ENCODE data around the gene EIF4G3.
A peak's percentile ranks its signal among the peaks of the same experiment; 100 is the strongest.
"Not testable (repeated sequence)": the region's sequence is repeated elsewhere in the genome, so short reads cannot be mapped to it uniquely, and the experiment has no call there.

Gene EIF4G3

DNA sequence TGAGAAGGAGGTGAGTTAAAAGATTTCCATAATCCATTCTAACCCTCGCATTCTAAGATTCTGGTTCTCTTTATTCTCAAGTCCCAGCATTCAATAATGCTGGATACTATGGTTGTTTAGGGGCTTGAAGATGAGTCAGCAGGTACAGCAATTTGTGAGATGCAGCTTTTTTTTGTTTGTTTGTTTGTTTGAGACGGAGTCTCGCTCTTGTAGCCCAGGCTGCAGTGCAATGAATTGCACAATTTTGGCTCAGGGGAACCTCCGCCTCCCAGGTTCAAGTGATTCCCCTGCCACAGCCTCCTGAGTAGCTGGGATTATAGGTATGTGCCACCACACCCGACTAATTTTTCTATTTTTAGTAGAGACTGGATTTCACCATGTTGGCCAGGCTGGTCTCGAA is 23.3 kb downstream of the EIF4G3 start:
- DNase-seq (ENCODE audit: low read depth) = no peak

DNA sequence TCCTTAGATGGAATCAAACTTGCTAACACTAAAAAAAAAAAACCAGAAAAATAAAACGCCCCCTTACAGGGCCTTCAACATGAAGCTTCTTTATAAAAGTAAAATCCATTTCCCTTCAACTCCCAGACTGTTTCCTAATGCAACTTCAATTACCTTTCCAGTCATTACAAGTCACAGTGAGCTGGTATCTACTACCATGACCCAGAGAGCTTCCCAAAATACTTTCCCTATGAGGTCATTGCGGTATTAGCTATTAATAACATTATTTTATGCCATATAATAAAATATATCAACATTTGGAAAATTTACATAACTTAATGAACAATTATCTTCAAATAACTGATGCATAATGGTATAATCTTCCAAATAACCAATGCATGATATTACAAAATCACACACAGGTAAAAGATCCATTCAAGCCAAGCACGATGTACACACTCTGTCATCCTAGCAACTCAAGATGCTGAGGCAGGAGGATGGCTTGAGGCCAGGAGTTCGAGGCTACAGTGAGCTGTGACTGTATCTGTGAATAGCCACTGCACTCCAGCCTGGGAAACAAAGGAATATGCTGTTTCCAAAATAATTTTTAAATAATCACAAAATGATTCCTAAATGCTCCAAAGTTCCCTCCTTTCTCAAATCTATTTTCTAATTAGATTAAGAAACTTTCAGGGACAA is 24.1 kb downstream of the EIF4G3 start:
- no peak for DNase-seq (ENCODE audit: low read depth)

DNA sequence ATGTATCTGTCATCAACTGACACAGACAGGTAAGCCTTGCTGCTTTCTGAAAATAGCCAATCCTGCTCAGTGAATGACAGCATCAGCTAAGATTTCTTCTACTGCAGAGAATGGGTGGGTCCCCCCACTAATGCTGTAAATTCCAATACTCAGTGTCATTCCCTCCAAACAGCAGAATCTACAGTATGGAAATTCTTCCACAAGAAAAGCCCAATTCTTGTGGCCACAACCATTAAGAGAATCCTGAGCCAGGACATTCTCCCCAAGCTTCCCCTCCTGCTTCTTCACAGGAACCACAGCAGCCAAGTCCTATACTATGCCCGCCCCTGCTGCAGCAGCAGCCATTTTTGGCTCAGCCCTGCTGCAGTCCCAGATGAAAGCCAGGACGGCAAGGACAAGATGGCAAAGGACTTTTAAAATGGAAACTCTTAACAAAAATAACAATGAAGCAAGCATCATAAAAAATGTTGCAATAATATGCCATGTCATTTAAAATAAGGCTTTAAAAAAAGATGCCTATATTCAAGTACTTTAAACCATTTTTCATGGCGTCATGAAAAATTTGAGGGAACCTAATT is 26.8 kb downstream of the EIF4G3 start:
- DNase-seq (ENCODE audit: low read depth) = peak; percentile 89

DNA sequence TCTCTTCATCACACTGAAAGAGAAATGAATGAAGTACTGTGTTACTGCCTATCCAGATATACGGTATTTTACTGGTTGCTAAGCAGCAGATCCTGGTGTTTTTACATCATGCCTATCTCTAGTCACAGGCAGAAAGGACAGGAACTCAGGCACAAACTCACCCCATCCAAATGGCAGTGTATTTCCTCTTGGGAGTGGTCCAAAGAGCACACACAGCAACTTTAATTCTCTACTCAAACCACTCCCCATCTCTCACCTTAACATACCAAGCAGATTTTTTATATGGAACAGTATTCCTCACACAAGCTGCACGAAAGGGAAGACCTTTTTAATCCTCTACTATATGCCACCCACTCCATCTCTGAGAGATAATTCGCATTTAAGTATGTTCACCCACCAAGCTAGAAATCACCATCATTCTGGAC is 27.3 kb downstream of the EIF4G3 start:
- no peak for DNase-seq (ENCODE audit: low read depth)

DNA sequence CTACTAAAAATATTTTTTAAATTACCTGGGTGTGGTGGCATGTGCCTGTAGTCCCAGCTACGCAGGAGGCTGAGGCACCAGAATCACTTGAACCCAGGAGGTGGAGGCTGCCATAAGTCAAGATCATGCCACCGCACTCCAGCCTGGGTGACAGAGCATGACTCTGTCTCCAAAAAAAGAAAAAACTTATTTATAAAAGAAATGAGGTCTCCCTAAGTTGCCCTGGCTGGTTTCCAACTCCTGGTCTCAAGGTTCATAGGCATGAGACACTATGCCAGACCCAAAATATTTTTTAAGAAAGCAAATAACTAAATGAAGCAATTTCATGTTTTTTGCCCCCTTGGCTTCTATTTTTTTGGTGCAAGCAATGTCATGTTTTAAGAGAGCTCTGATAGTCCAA is 32.9 kb downstream of the EIF4G3 start:
- DNase-seq (ENCODE audit: low read depth) = no peak

DNA sequence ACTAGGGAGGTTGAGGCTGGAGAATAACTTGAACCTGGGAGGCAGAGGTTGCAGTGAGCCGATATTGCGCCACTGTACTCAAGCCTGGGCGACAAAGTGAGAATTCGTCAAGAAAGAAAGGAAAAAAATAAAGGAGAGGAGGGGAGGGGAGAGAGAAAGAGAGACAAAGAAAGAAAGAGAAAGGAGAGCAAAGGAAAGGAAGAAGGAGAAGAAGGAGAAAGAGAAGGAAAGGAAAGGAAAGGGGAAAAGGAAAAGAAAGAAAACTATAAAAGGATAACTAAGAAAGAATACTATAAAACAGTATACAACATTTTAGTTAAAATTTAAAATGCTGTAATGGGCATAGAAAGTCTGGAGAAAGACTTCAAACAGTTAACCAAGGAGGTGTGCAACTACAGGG is 33.6 kb downstream of the EIF4G3 start:
- no peak for DNase-seq (ENCODE audit: low read depth)

DNA sequence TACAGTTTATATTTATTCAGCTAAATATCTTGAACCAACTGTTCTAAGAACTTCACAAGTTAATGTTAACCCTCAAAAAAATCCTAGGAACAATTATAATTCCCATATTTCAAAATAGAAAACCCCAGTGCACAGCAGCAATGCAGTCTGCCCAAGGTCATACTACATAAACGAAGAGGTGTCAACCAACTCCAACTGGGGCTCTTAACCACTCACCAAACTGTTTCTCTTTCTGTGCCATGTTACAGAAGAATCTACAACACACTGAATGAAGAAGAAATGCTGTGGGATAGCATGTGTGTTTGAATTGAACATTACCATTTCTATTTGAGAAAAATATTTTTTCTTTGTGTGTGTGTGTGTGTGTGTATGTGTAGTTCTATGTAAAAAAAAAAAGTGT is 35.7 kb downstream of the EIF4G3 start:
- DNase-seq (ENCODE audit: low read depth) = no peak

DNA sequence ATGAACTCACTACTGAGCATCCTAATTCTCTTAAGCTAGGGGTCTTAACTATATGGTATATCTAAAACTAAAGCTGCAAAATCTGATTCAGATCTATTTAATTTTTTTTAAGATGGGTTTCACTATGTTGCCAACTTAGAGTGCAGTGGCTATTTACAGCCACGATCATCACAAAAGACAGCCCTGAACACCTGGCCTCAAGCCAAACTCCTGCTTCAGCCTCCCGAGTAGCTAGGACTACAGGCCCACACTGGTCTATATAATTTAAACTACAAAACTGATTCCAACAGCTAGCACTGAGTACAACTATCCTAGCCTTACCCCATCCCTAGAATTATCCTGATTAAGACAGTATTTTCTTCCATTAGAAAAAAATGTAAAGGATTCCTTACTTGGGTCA is 37.1 kb downstream of the EIF4G3 start:
- no peak for DNase-seq (ENCODE audit: low read depth)

GRCh38 chr1:21136344-21136743 is 40.4 kb downstream of the EIF4G3 start:
- not testable (repeated sequence) for DNase-seq (ENCODE audit: low read depth)

GRCh38 chr1:21131200-21131599 is 45.5 kb downstream of the EIF4G3 start:
- DNase-seq (ENCODE audit: low read depth) = no peak

DNA sequence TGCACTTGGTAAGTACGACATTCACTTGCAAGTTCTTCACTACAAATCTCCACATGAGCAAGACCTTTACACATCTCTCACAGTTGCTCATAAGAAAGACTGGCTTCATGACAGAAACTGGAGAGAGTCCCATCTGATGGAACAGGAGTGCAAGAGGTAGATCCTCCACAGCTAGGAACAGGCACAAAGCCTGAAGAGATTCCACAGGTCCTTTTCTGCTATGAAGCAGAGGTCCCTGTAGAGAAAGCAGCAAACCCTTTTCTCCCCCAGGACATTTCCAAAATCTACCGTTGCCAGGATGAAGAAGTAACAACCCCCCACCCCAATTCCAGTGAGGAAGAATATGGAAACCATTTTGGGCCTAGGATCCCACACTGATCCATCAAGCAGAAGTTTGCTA is 47.3 kb downstream of the EIF4G3 start:
- no peak for DNase-seq (ENCODE audit: low read depth)

GRCh38 chr1:21126324-21126723 is 50.4 kb downstream of the EIF4G3 start:
- no peak for DNase-seq (ENCODE audit: low read depth)

DNA sequence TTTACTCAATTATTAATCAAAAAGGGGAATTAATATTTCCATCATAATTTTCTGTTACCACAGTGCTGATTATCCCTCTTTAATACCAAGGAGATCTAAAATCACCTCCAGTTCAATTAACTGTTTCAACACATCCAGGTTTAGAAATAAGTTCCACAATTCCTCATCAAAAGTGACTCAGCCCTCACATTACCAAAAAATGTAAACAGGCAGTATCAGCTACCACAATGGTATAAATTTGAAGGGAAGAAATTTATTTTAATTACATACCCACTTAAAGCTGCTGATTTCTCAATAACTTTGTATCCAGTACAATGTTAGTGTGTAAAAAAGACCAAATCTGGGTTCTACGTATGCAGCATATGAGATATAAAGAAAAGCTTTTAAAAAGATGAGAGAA is 51.9 kb downstream of the EIF4G3 start:
- peak; percentile 42 for DNase-seq (ENCODE audit: low read depth)

DNA sequence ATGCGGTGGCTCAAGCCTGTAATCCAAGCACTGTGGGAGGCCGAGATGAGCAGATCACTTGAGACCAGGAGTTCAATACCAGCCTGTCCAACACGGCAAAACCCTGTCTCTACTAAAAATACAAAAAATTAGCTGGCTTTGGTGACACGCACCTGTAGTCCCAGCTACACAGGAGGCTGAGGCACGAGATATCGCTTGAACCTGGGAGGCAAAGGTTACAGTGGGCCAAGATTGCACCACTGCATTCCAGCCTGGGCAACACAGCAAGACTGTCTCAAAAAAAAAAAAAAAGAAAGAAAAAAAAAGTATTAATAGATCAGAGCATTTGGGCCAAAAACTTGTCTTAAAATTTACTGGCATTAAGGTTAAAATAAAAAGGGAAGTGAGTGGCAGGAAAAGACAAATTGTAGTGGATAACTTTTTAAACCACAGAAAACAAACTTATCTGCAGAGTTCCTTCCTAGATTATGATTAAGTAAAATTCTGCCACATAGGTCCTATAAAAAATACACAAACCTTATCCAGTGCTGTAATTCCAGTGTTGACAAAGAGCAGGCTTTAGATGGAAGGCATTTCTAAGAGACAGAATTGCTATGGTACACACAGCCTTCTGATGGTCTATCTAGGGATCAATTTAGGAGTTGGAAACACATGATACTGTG is 53.3 kb downstream of the EIF4G3 start:
- no peak for DNase-seq (ENCODE audit: low read depth)

- no peak for DNase-seq (ENCODE audit: low read depth)
Observed at GRCh38 chr1:21121764-21122471, 54.8 kb downstream of the EIF4G3 start.

- no peak for DNase-seq (ENCODE audit: low read depth)
Observed at GRCh38 chr1:21118167-21118566, 58.5 kb downstream of the EIF4G3 start.

DNA sequence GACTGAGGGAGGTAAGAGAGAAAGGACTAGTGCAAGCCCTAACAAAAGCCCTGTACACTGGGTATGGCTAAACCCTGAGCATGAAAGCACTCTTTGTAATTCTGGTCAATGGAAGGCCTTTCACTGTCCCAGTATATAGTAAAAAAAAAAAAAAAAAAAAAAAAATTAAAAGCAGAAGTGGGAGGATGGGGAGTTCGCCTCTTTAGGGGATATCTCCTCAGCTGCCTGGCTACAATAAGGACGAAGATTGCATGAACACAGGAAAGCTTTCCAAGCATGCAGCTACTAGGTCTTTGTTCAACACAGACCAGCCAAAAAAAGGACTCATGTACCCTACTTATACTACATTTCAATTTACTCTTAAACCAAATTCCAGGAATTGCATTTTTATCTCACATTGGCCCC is 59.1 kb downstream of the EIF4G3 start:
- DNase-seq (ENCODE audit: low read depth) = no peak

- no peak for DNase-seq (ENCODE audit: low read depth)
Observed at GRCh38 chr1:21117159-21117558, 59.5 kb downstream of the EIF4G3 start.

- no peak for DNase-seq (ENCODE audit: low read depth)
Observed at GRCh38 chr1:21115098-21115760, 61.5 kb downstream of the EIF4G3 start.

DNA sequence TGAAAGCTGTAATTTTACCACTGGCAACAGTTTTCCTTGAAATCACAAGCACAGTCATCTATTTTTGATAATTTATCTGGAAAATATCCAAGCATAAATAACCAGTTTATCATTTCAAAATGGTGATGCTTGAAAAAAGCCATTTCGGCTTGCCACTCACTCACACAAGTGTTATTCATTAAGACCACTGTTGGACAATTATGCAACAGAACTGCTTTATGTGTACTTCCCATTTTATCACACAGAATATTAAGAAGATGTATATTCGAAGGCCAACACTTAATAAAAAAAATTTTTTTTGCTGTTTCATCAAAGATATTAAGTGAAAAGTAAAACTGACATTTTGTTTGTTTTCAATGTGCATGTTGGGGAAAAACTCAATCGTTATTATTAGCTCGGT is 62.3 kb downstream of the EIF4G3 start:
- no peak for DNase-seq (ENCODE audit: low read depth)

DNA sequence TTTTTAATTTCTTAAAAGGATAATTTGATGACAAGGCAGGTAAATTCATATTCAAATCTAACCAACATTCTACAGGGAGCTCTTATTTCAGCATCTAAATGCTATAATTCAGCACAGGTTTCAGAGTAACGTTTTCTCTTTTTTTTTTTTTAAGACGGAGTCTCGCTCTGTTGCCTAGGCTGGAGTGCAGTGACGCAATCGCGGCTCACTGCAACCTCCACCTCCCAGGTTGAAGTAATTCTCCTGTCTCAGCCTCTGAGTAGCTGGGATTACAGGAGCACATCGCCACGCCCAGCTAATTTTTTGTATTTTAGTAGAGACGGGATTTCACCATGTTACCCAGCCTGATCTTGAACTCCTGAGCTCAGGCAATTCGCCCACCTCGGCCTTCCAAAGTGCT is 66.5 kb downstream of the EIF4G3 start:
- no peak for DNase-seq (ENCODE audit: low read depth)

- no peak for DNase-seq (ENCODE audit: low read depth)
Observed at GRCh38 chr1:21106709-21107108, 70.0 kb downstream of the EIF4G3 start.

All from GM04504 (cell line).